Endodermal cell (in vitro differentiated cells): Measurements from ENCODE around the gene LSM12. TPM values are rescaled to one million over a fixed set of nuclear protein-coding genes. Genes with fewer than 3 reads are reported as not detected.

Experiments used
- DNase-seq: peaks from one replicate; pipeline ENCODE4 v3.0.0-alpha.2; 2017
- H3K27ac ChIP-seq: 2 replicates; pipeline ENCODE4 v1.5.1; 2013; ENCODE audit warnings: mild to moderate bottlenecking, low read depth, low read length, moderate library complexity
- H3K27me3 ChIP-seq: 2 replicates; pipeline ENCODE4 v1.6.1; 2013; ENCODE audit warnings: mild to moderate bottlenecking, low read length, moderate library complexity; ENCODE audit not compliant: insufficient read depth, control insufficient read depth, poor library complexity, severe bottlenecking
- H3K36me3 ChIP-seq: 2 replicates; pipeline ENCODE4 v1.7.0; 2013; ENCODE audit warnings: mild to moderate bottlenecking, low read length, moderate library complexity; ENCODE audit not compliant: control insufficient read depth, insufficient read depth
- H3K4me1 ChIP-seq: one replicate; pipeline ENCODE4 v1.7.0; 2013; ENCODE audit warnings: low read length; ENCODE audit not compliant: control insufficient read depth, insufficient read depth
- H3K4me3 ChIP-seq: 2 replicates; pipeline ENCODE4 v1.5.1; 2013; ENCODE audit warnings: mild to moderate bottlenecking, low read length, moderate library complexity
- H3K9ac ChIP-seq: 2 replicates; pipeline ENCODE4 v1.6.1; 2013; ENCODE audit warnings: mild to moderate bottlenecking, low read length, moderate library complexity; ENCODE audit not compliant: poor library complexity, severe bottlenecking; ENCODE audit errors: extremely low read depth
- H3K9me3 ChIP-seq: 2 replicates; pipeline ENCODE4 v1.6.1; 2013; ENCODE audit warnings: mild to moderate bottlenecking, low read length, moderate library complexity; ENCODE audit not compliant: control insufficient read depth
- H3K27ac Mint-ChIP-seq: 2 replicates; pipeline ENCODE4 v1.8.0; 2020; ENCODE audit warnings: mixed read lengths
- H3K27me3 Mint-ChIP-seq: 2 replicates; pipeline ENCODE4 v1.8.0; 2021; ENCODE audit warnings: mild to moderate bottlenecking, mixed read lengths; ENCODE audit not compliant: insufficient read depth
- H3K36me3 Mint-ChIP-seq: 2 replicates; pipeline ENCODE4 v1.8.0; 2020; ENCODE audit warnings: low read depth, mixed read lengths
- H3K4me1 Mint-ChIP-seq: 2 replicates; pipeline ENCODE4 v1.8.0; 2020; ENCODE audit warnings: mixed read lengths
- H3K4me3 Mint-ChIP-seq: 2 replicates; pipeline ENCODE4 v1.8.0; 2020; ENCODE audit warnings: mild to moderate bottlenecking, moderate library complexity, mixed read lengths
- H3K9me3 Mint-ChIP-seq: 2 replicates; pipeline ENCODE4 v1.8.0; 2020; ENCODE audit warnings: mild to moderate bottlenecking, mixed read lengths
- CTCF ChIP-seq: fragments of 200-600 bp; sonication (generic); conservative IDR thresholded peaks from 2 replicates; pipeline ENCODE4 v1.5.0; 2021; ENCODE audit warnings: antibody characterized with exemption, mild to moderate bottlenecking
- WGBS, 2 experiments: methylation state at CpG; one replicate each; pipeline versions ENCODE4 v1.1.5 to v1.1.7; 2013; ENCODE audit warnings: missing lambda C conversion rate in 2 of 2, mixed read lengths in 1 of 2; ENCODE audit not compliant: insufficient coverage in 1 of 2, insufficient read length in 1 of 2; 5-methylcytosine and 5-hydroxymethylcytosine counted together
- total RNA-seq, 2 donors: library from RNA; stranded (reverse); fragmentation: NEBNext Ultra II Directional in 1 of 2; extraction: Animal tissue kit (Norgen Biotek cat#: 25700) in 1 of 2; gene quantifications; 2 replicates in 1 of 2; 3 replicates in 1 of 2; pipeline ENCODE4 v1.2.1, GENCODE V29; 2021

LSM12 gene
- total RNA-seq, 2 donors from 2014 or later = 97.7 to 102 TPM

DNA sequence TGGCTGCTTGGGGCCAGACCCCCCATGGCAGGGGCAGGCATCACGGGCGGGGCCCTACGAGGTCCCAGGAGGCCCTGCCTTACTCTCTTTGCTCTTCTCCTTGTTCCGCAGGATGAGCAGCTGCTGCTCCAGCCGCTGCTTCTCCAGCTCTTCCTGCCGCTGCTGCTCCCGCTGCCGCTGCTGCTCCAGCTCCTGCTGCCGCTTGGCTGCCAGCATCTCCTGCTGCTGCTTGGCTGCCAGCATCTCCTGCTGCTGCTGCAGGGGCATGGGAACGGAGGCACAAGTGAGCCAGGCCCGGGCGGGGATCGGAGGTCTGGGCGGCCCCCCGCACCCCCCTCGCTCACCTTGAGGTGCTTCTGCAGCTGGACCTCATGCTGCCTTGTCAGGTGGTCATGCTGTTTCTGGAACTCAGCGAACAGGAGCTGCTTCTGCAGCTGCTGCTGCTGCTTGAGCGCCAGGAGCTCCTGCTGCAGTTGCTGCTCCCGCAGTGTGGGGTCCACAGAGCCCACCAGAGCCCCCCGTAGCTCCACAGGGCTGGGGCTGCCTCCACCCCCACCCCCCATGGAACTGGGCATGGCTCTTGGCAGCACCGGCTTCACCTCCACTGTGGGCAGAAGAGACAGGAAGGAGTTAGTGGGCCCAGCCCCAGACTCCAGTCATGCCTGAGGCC lies 26.9 kb upstream of the LSM12 start:
- peaks cover 24% of the 10 kb centered on the region for H3K36me3 Mint-ChIP-seq
- Histone ChIP-seq H3K27ac (no peak overlapping the region), H3K4me3 (no peak overlapping the region), H3K27me3 (no peaks in the 10 kb centered on the region), H3K9me3 (no peaks in the 10 kb centered on the region), H3K4me1 (peaks cover 5% of the 10 kb centered on the region), H3K36me3 (peaks cover 29% of the 10 kb centered on the region), H3K9ac (no peak overlapping the region)
- peaks cover 4% of the 10 kb centered on the region for H3K4me1 Mint-ChIP-seq
- H3K4me3 Mint-ChIP-seq = no peak overlapping the region
- no peaks in the 10 kb centered on the region for H3K27me3 Mint-ChIP-seq
- DNase-seq = no peak
- WGBS, 2 experiments = 92 to 99% methylated on average over 14 to 21 of the region's 21 CpGs
- TF ChIP-seq CTCF = no peak
- H3K27ac Mint-ChIP-seq = no peak overlapping the region
- H3K9me3 Mint-ChIP-seq = no peaks in the 10 kb centered on the region

DNA sequence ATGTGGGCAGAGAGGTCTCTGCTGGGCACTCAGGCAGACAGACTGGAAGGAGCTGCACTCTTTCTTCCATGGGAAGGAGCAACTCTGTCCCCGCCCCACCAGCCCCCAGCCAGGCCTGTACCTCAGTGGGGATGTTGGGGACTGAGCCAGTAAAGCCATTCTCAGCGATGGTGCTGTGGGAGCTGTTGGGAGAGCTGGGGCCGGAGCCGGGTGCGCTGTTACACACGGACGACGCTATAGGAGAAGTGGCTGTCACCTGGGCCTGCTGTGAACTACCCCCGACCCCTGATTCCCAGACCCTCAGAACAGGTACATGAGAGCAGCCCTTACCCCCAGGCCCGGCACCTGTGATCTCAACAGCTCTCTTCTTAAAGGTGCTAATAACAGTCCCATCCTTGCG lies 25.6 kb upstream of the LSM12 start:
- no peak for DNase-seq
- WGBS, 2 experiments = 95 to 97% methylated on average over 11 of the region's 11 CpGs

GRCh38 chr17:44091200-44091997 lies 24.9 kb upstream of the LSM12 start:
- WGBS, 2 experiments = 89 to 96% methylated on average over 10 to 14 of the region's 14 CpGs
- H3K4me3 Mint-ChIP-seq = no peak overlapping the region
- H3K4me3 ChIP-seq = no peak overlapping the region
- H3K27me3 Mint-ChIP-seq = no peaks in the 10 kb centered on the region
- no peak for TF ChIP-seq CTCF
- H3K4me1 ChIP-seq = peaks cover 6% of the 10 kb centered on the region
- H3K36me3 ChIP-seq = peaks cover 33% of the 10 kb centered on the region
- H3K4me1 Mint-ChIP-seq = peaks cover 14% of the 10 kb centered on the region
- H3K9me3 ChIP-seq = no peaks in the 10 kb centered on the region
- no peak for DNase-seq
- no peaks in the 10 kb centered on the region for H3K9me3 Mint-ChIP-seq
- no peak overlapping the region for H3K9ac ChIP-seq
- no peak overlapping the region for H3K27ac Mint-ChIP-seq
- no peaks in the 10 kb centered on the region for H3K27me3 ChIP-seq
- peaks cover 27% of the 10 kb centered on the region for H3K36me3 Mint-ChIP-seq
- no peak overlapping the region for H3K27ac ChIP-seq

More for the DNA sequence above, 25.6 kb upstream of the LSM12 start:
- Mint-ChIP-seq H3K27me3 (no peaks in the 10 kb centered on the region), H3K9me3 (no peaks in the 10 kb centered on the region), H3K4me1 (peaks cover 12% of the 10 kb centered on the region), H3K4me3 (no peak overlapping the region), H3K36me3 (peaks cover 27% of the 10 kb centered on the region), H3K27ac (no peak overlapping the region)
- Histone ChIP-seq H3K27ac (no peak overlapping the region), H3K36me3 (peaks cover 31% of the 10 kb centered on the region), H3K27me3 (no peaks in the 10 kb centered on the region), H3K9ac (no peak overlapping the region), H3K4me1 (peaks cover 7% of the 10 kb centered on the region), H3K4me3 (no peak overlapping the region), H3K9me3 (no peaks in the 10 kb centered on the region)
- TF ChIP-seq CTCF = no peak
